DND-41 (cell line): Measurements from ENCODE around the gene LRP11.

Source experiments
- ATAC-seq: fragments of 200-7000 bp; cut with Tn5 transposase; 3 replicates; pipeline ENCODE4 v1.9.1; 2021; ENCODE audit warnings: low read depth; ENCODE audit not compliant: insufficient read depth
- DNase-seq: peaks from one replicate; pipeline ENCODE4 v3.0.0-alpha.2; 2020
- H2AFZ ChIP-seq: 2 replicates; pipeline ENCODE4 v1.6.0; 2012; ENCODE audit warnings: low read depth, low read length
- H3K27ac ChIP-seq: 2 replicates; pipeline ENCODE4 v1.5.1; 2012; ENCODE audit warnings: low read length, inconsistent platforms
- H3K27me3 ChIP-seq: fragments of 200-600 bp; sonication (generic); 2 replicates; pipeline ENCODE4 v1.6.0; 2012; ENCODE audit warnings: low read length, mild to moderate bottlenecking, inconsistent platforms; ENCODE audit not compliant: insufficient read depth, poor library complexity
- H3K36me3 ChIP-seq: 2 replicates; pipeline ENCODE4 v1.5.1; 2012; ENCODE audit warnings: low read length, inconsistent platforms; ENCODE audit not compliant: insufficient read depth
- H3K4me1 ChIP-seq: 2 replicates; pipeline ENCODE4 v1.5.1; 2012; ENCODE audit warnings: mild to moderate bottlenecking, low read length; ENCODE audit not compliant: insufficient read depth
- H3K4me2 ChIP-seq: 2 replicates; pipeline ENCODE4 v1.6.0; 2012; ENCODE audit warnings: mild to moderate bottlenecking, moderate library complexity, low read length, inconsistent platforms; ENCODE audit not compliant: insufficient read depth
- H3K4me3 ChIP-seq, 2 experiments: fragments of 200-600 bp in 1 of 2; shearing (Covaris generic) in 1 of 2; 2 replicates each; pipeline ENCODE4 v1.5.1; 2012 to 2016; ENCODE audit warnings: inconsistent platforms in 2 of 2, low read length in 2 of 2, mild to moderate bottlenecking in 2 of 2, low read depth in 1 of 2, moderate library complexity in 1 of 2
- H3K79me2 ChIP-seq: 2 replicates; pipeline ENCODE4 v1.6.0; 2012; ENCODE audit warnings: low read length, inconsistent platforms; ENCODE audit not compliant: insufficient read depth
- H3K9ac ChIP-seq: 2 replicates; pipeline ENCODE4 v1.6.0; 2012; ENCODE audit warnings: low read depth, mild to moderate bottlenecking, inconsistent platforms, low read length, moderate library complexity
- H3K9me3 ChIP-seq: 2 replicates; pipeline ENCODE4 v1.5.1; 2012; ENCODE audit warnings: low read length, moderate library complexity, mild to moderate bottlenecking, inconsistent platforms; ENCODE audit not compliant: insufficient read depth, severe bottlenecking
- H4K20me1 ChIP-seq: 2 replicates; pipeline ENCODE4 v1.6.0; 2012; ENCODE audit warnings: low read length; ENCODE audit not compliant: insufficient read depth
- CTCF ChIP-seq: IDR thresholded peaks from 2 replicates; pipeline ENCODE4 v1.5.1; 2012; ENCODE audit warnings: borderline replicate concordance, low read length, moderate library complexity, mild to moderate bottlenecking; ENCODE audit not compliant: poor library complexity, severe bottlenecking; ENCODE audit errors: extremely low read depth
- EZH2 ChIP-seq: IDR thresholded peaks from 3 replicates; pipeline ENCODE4 v1.6.1; 2012; ENCODE audit warnings: borderline replicate concordance, low read depth, mild to moderate bottlenecking, moderate library complexity, low read length, inconsistent platforms; ENCODE audit not compliant: severe bottlenecking

Gene LRP11

GRCh38 chr6:149833651-149834050 is 30.5 kb downstream of the LRP11 start:
- Histone ChIP-seq H3K27me3 (no peaks in the 10 kb centered on the region), H3K9ac (no peak overlapping the region), H3K4me1 (peaks cover 5% of the 10 kb centered on the region), H3K27ac (no peak overlapping the region), H3K9me3 (no peaks in the 10 kb centered on the region), H3K4me3 (no peak overlapping the region), H4K20me1 (0 out of 2 replicates have a peak, but pooled peaks cover 4% of the 10 kb centered on the region), H2AFZ (no peak overlapping the region), H3K4me2 (no peak overlapping the region), H3K79me2 (no peaks in the 10 kb centered on the region), H3K36me3 (no peaks in the 10 kb centered on the region)
- no peak for TF ChIP-seq CTCF
- TF ChIP-seq EZH2 = no peak
- DNase-seq (no peak), ATAC-seq (no peak)

GRCh38 chr6:149831308-149831820 is 32.8 kb downstream of the LRP11 start:
- Histone ChIP-seq H3K9me3 (no peaks in the 10 kb centered on the region), H3K36me3 (no peaks in the 10 kb centered on the region), H2AFZ (no peak overlapping the region), H3K79me2 (no peaks in the 10 kb centered on the region), H4K20me1 (0 out of 2 replicates have a peak, but pooled peaks cover 4% of the 10 kb centered on the region), H3K4me2 (no peak overlapping the region), H3K4me1 (peaks cover 5% of the 10 kb centered on the region), H3K27ac (no peak overlapping the region), H3K9ac (no peak overlapping the region), H3K27me3 (no peaks in the 10 kb centered on the region), H3K4me3 (no peak overlapping the region)
- ATAC-seq (no peak), DNase-seq (no peak)
- TF ChIP-seq CTCF (no peak), EZH2 (no peak)

- 0 out of 2 replicates have a peak, but pooled peaks cover 4% of the 10 kb centered on the region for H4K20me1 ChIP-seq
- no peak overlapping the region for H3K9ac ChIP-seq
- H3K36me3 ChIP-seq = no peaks in the 10 kb centered on the region
- H3K4me2 ChIP-seq = no peak overlapping the region
- ATAC-seq = no peak
- H3K27ac ChIP-seq = no peak overlapping the region
- no peak for TF ChIP-seq CTCF
- TF ChIP-seq EZH2 = no peak
- H2AFZ ChIP-seq = no peak overlapping the region
- no peaks in the 10 kb centered on the region for H3K27me3 ChIP-seq
- DNase-seq = no peak
- H3K79me2 ChIP-seq = no peaks in the 10 kb centered on the region
- peaks cover 5% of the 10 kb centered on the region for H3K4me1 ChIP-seq
- no peaks in the 10 kb centered on the region for H3K9me3 ChIP-seq
- no peak overlapping the region for H3K4me3 ChIP-seq
Observed at GRCh38 chr6:149830731-149831307, 33.3 kb downstream of the LRP11 start.
